ENCODE results near the gene RIPOR3. TPM values are rescaled to one million over a fixed set of nuclear protein-coding genes. Genes with fewer than 3 reads are reported as not detected.

Gene RIPOR3
- total and polyA plus RNA-seq, 9 of the 15 experiments (the other 6 are each of a cell fraction or from before 2014, with no cell fraction given) = 3.3 to 62.7 (median 21.4) TPM

DNA sequence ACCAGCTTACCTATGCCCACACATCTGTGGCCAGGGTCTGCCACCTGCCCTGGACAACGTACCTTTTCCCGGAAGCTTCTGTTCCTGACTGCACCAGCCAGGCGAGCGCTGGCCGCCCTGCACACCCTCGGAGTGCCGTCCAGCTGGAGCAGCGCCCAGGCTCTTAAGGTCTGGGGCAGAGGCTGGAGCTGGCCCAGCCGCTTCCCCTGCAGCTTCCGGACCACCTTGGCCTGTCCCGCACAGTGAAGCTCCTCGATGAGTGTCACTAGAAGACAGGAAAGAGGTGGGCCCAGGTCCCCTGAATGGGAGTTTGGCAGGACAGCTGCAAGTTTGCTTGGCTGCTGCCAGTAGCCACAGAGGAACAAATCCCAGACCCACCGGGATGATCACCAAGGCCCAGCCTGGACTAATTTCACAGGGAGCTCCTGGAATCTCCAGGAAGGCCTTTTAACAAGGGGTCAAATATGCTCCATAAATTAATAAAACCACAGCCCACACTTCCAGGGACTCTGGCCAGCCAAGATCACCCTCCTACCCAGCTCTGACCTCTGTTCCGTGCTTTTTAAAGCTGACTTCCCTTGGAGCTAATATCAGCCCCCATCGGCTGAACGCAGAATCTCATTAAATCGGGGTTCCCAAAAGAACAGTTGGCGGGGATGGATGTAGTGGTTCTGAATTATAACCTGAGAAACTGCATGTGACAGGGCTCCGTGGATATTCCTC, 98.9 kb downstream of the RIPOR3 start:
- intact Hi-C loops (cut with micrococcal nuclease) = no loop called here

More for the DNA sequence above, 98.9 kb downstream of the RIPOR3 start:
- H3K4me1 ChIP-seq (replicated peaks in 1 of 2; ENCODE audit: control insufficient read depth in 2 of 2, insufficient read depth in 2 of 2, low read length in 2 of 2) = peaks cover 0 to 10% of the 10 kb centered on the region in 2 experiments; a peak in 1 of 5 replicates
- peaks cover 73% of the 10 kb centered on the region for H3K36me3 ChIP-seq (ENCODE audit: control insufficient read depth, insufficient read depth, low read length)
- no peak overlapping the region for H2AFZ ChIP-seq (ENCODE audit: low read depth, low read length)
- FAIRE-seq (no peak), ATAC-seq (no peak), DNase-seq (ENCODE audit: extremely low read depth in 1 of 4, low spot score in 3 of 4) (no peak)
- no peaks in the 10 kb centered on the region for H3K79me2 ChIP-seq (ENCODE audit: control insufficient read depth, insufficient read depth, low read length)
- no peaks in the 10 kb centered on the region for H3K9me3 ChIP-seq (replicated peaks; ENCODE audit: control insufficient read depth, insufficient read depth, low read depth, low read length)
- H3K27ac ChIP-seq (ENCODE audit: extremely low read depth, low read depth, low read length) = no peak overlapping the region
- 93% methylated on average over 19 of the region's 19 CpGs for WGBS (ENCODE audit: insufficient coverage, low coverage, missing lambda C conversion rate)
- TF ChIP-seq POLR2G (IDR thresholded peaks at IDR 0.05; ENCODE audit: low read depth, low read length) (peak; percentile 74), ZBTB1 (CRISPR knock-in tag; IDR thresholded peaks at IDR 0.05; ENCODE audit: borderline replicate concordance, low read depth) (no peak), SMARCC2 (IDR thresholded peaks at IDR 0.05; ENCODE audit: low read depth) (no peak), RBM22 (IDR thresholded peaks at IDR 0.05; ENCODE audit: low read depth, low read length, poor library complexity, severe bottlenecking) (peak; percentile 86)
- TF ChIP-seq, protein P1, sequence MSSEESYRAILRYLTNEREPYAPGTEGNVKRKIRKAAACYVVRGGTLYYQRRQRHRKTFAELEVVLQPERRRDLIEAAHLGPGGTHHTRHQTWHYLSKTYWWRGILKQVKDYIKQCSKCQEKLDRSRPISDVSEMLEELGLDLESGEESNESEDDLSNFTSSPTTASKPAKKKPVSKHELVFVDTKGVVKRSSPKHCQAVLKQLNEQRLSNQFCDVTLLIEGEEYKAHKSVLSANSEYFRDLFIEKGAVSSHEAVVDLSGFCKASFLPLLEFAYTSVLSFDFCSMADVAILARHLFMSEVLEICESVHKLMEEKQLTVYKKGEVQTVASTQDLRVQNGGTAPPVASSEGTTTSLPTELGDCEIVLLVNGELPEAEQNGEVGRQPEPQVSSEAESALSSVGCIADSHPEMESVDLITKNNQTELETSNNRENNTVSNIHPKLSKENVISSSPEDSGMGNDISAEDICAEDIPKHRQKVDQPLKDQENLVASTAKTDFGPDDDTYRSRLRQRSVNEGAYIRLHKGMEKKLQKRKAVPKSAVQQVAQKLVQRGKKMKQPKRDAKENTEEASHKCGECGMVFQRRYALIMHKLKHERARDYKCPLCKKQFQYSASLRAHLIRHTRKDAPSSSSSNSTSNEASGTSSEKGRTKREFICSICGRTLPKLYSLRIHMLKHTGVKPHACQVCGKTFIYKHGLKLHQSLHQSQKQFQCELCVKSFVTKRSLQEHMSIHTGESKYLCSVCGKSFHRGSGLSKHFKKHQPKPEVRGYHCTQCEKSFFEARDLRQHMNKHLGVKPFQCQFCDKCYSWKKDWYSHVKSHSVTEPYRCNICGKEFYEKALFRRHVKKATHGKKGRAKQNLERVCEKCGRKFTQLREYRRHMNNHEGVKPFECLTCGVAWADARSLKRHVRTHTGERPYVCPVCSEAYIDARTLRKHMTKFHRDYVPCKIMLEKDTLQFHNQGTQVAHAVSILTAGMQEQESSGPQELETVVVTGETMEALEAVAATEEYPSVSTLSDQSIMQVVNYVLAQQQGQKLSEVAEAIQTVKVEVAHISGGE (CRISPR knock-in tag; IDR thresholded peaks at IDR 0.05) = 0 out of 6 replicates have a peak, but pooled peaks of 1 of the 3 experiments have one; percentile 12
- no peaks in the 10 kb centered on the region for H4K20me1 ChIP-seq (replicated peaks; ENCODE audit: control insufficient read depth, insufficient read depth, low read length)
- in situ Hi-C loops (cut with MboI) = no loop called here
- H3K27me3 ChIP-seq (ENCODE audit: control insufficient read depth in 2 of 2, insufficient read depth in 2 of 2, low read length in 2 of 2) = no peaks in the 10 kb centered on the region
- CTCF ChIA-PET (ENCODE audit: low intra/inter-chr PET ratio) = no interaction called here
- BruUV-seq (replicated peaks) = no TSS peak
- H3K4me3 ChIP-seq = no peak overlapping the region
- POLR2A ChIA-PET = interaction anchor here (0.6 to 0.8 kb wide), 4 partner anchors 10 to 555 kb away, joined by 3 to 7 read pairs (median 3); no protein-coding TSS in a partner anchor
- H3K4me2 ChIP-seq (ENCODE audit: insufficient read depth, low read length) = no peak overlapping the region
- no peaks in the 10 kb centered on the region for H3K9me1 ChIP-seq (ENCODE audit: control insufficient read depth, insufficient read depth, low read length)
- no peak overlapping the region for H3K9ac ChIP-seq (ENCODE audit: insufficient read depth in 1 of 2, low read depth in 2 of 2, low read length in 2 of 2)

Data from K562 (cell line).